Right ventricle myocardium superior (tissue), 1 donor: ENCODE measurements around the gene SHISAL2A. TPM values are rescaled to one million over a fixed set of nuclear protein-coding genes. Genes with fewer than 3 reads are reported as not detected.
"Not testable (repeated sequence)": the region's sequence is repeated elsewhere in the genome, so short reads cannot be mapped to it uniquely, and the experiment has no call there.

Source experiments
- ATAC-seq: fragments of 200-7000 bp; cut with Tn5 transposase; one replicate; pipeline ENCODE4 v1.9.1; 2020; ENCODE audit warnings: mild to moderate bottlenecking; ENCODE audit not compliant: poor library complexity
- DNase-seq: peaks from one replicate; pipeline ENCODE4 v3.0.0-alpha.2; 2020
- intact Hi-C: fragments of 100-400 bp; cut with DNase I; formaldehyde crosslinking; loops from one replicate; pipeline ENCODE4 v1.11.2; 2022
- total RNA-seq: library from RNA; stranded (reverse); fragmentation: NEBNext Ultra II Directional; extraction: Animal tissue kit (Norgen Biotek cat#: 25700); gene quantifications from one replicate; pipeline ENCODE4 v1.2.1, GENCODE V29; 2021
- donor health status: DM: no; HTN: yes; CAD: no; lungs with severe emphysema.

The SHISAL2A gene
- total RNA-seq, 1 donor from 2014 or later = not detected

- intact Hi-C loops = no loop called here
- no peak for DNase-seq
- ATAC-seq = no peak
Measured at GRCh38 chr1:52674497-52675384, 41.8 kb downstream of the SHISAL2A start.

DNA sequence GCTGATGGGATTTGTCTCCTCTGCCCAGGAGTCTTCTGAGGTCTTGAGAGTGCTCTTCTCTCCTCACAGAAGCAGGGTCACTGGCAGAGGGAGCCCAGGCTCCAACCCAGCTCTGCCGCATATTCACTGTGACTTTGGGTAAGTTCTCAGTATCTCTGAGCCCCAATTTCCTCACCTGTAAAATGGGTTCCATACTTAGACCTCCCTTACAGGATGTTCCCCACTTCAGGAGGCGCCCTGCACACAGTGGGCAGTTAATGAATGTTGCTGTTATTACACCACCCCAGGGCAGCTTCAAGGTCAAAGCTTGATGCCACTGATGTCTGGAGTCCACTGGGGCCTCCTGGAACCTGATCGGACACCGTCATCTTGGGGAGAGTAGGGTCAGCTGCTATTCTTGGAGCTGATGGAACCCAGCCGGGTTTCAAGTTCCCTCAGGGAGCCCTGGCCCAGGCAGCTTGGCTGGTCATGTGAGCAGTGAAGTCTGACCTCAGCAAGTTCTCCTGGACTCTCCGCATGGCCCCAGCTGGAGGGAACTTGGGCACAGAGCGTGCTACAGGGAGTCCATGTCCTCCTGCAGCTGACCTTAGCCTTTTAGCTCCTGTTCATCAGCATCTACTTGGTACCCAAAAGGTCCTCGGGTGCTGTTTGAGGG is 43.4 kb downstream of the SHISAL2A start:
- DNase-seq = peak; percentile 84
- ATAC-seq = peak; percentile 93
- intact Hi-C loops = no loop called here

DNA sequence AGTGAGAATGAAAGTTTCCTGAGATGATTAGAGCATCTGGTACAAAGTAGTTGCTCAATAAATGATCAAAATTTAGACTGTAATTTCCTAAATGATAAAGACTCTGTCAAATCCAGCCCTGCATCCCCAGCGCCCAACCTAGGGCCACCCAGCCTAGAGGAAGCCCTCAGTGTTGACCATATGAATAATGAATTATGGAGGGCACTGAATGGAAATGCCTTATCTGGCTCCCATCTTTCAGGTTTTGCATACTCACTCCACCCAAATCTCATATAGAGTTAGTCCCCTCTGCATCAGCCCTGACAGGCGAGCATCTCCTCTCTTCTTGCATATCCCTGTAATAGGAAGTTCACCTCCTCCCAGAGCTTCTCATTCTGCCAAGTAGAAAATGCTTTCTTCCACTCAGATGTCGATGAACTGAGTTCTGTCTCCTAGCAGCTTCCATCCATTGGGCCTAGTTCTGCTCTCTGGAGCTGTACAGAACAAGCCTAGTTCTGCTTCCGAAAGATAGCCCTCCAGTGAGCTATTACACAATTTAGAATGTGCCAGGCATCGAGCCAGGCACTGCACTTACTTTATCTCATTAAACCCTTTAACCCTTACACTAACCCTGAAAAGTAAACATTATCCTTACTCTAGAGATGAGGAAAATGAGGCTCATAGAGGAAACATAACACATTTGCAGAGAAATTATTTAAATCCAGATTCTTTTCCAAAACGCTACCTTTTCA is 44.3 kb downstream of the SHISAL2A start:
- ATAC-seq (peak; percentile 90), DNase-seq (peak; percentile 68)
- intact Hi-C loops = no loop called here

- DNase-seq (no peak), ATAC-seq (no peak)
- intact Hi-C loops = no loop called here
Measured at GRCh38 chr1:52679048-52679447, 46.1 kb downstream of the SHISAL2A start.

- ATAC-seq = no peak
- no peak for DNase-seq
- intact Hi-C loops = no loop called here
Measured at GRCh38 chr1:52679498-52679897, 46.5 kb downstream of the SHISAL2A start.

GRCh38 chr1:52680353-52680752 is 47.4 kb downstream of the SHISAL2A start:
- ATAC-seq (no peak), DNase-seq (no peak)
- intact Hi-C loops = no loop called here

- intact Hi-C loops = no loop called here
- ATAC-seq = no peak
- no peak for DNase-seq
Measured at GRCh38 chr1:52681136-52681535, 48.2 kb downstream of the SHISAL2A start.

GRCh38 chr1:52683367-52683940 is 50.5 kb downstream of the SHISAL2A start:
- intact Hi-C loops = no loop called here
- DNase-seq = no peak
- ATAC-seq = no peak

DNA sequence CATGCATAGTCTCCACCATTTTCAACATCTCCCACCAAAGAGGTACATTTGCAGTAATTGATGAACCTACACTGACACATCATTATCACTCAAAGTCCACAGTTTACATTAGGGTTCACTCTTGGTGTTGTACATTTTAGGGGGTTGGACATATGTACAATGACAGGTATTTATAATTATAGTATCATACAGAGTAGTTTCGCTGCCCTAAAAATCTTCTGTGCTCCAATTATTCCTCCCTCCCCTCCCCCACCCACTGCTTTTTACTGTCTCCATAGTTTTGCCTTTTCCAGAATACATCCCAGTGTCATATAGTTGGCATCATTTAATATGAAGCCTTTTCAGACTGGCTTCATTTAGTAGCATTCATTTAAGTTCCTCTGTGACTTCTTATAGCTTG is 51.6 kb downstream of the SHISAL2A start:
- DNase-seq (no peak), ATAC-seq (no peak)
- intact Hi-C loops = no loop called here

DNA sequence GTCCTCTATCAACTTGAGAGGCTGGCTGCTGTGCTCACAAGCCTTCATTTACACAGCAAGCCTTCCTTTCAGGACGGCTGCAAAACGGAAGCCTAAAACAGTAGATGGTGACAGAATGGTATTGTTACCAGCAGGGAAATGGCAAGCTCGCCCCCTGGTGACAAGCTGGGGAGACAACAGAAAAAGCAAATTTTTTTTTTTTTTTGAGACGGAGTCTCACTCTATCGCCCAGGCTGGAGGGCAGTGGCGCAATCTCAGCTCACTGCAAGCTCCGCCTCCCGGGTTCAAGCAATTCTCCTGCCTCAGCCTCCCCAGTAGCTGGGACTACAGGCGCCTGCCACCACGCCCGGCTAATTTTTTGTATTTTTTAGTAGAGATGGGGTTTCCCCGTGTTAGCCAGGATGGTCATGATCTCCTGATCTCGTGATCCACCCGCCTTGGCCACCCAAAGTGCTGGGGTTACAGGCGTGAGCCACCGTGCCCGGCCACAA is 53.3 kb downstream of the SHISAL2A start:
- ATAC-seq (peak; percentile 86), DNase-seq (peak; percentile 81)
- intact Hi-C loops = not testable (repeated sequence)

DNA sequence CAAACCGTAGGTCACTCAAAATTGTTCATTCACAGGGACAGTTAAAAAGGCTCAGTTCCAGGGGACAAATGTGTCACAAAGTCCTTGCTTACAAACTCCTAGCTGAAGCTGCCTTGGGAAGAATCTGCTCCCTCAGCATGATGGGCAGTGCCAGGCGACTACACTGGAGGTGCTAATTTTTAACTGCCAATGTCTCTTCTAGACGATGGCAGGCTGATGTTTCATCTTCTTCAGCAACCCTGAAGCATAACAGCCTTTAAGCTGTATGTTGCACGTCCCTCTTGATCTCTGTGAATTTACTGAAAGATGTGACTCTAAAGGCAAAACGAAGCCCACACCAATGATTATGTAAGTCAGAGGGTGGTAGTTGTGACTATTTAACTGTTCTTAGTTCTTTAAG is 53.9 kb downstream of the SHISAL2A start:
- ATAC-seq (no peak), DNase-seq (no peak)
- intact Hi-C loops = no loop called here

DNA sequence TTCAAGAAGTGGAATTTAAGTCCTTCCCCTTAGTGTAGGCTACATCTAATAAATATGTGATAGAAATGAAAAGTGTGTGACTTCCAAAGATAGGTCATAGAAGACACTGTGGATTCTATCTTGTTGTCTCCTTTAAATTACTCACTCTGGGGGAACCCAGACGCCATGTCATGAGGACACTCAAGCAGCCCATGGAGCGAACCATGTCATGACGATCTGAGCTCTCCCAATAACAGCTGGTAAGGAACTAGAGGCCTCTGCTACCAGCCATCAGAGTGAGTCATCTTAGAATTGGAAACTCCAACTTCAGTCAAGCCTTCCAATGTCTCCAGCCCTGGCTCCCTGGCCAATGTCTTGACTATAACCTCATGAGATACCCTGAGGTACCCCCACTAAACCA is 58.9 kb downstream of the SHISAL2A start:
- DNase-seq (no peak), ATAC-seq (no peak)
- intact Hi-C loops = no loop called here

DNA sequence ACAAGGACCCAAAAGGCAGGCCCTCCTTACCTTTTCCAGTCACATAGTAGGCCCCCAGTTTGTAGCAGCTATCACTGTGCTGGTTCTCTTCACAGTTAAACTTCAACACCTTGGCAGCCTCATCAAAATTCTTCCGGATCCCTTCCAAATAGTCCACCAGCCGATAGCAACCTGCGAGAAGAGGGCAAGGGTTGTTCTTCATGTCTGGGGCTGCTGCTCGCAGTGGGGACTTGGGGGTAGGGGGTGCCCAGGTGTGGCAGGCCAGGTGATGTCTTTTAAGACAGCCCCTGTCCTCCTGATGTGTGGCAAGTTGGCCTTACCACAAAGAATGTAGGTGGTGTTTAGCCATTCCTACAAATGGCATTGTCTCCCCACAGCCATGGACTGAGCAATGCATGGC is 59.7 kb downstream of the SHISAL2A start:
- intact Hi-C loops = no loop called here
- ATAC-seq (no peak), DNase-seq (no peak)

GRCh38 chr1:52693351-52693750 is 60.4 kb downstream of the SHISAL2A start:
- DNase-seq, ATAC-seq, intact Hi-C loops: not testable (repeated sequence)

DNA sequence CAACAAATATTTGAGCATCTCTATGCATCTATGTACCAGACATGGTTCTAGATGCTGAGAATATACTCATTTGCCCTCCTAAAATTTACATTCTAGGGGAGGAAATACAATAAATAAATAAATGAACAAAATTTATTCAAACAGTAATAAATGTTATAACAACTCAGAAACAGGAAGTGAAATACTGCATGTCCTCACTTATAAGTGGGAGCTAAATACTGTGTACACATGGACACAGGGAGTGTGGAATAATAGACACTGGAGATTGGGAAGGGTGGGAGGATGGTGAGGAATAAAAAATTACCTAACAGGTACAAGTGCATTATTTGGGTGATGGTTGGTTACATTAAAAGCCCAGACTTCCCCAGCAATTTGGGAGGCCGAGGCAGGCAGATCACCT is 60.9 kb downstream of the SHISAL2A start:
- ATAC-seq (no peak), DNase-seq (no peak)
- intact Hi-C loops = no loop called here

- intact Hi-C loops = no loop called here
- no peak for ATAC-seq
- DNase-seq = no peak
Measured at GRCh38 chr1:52695627-52696026, 62.7 kb downstream of the SHISAL2A start.

DNA sequence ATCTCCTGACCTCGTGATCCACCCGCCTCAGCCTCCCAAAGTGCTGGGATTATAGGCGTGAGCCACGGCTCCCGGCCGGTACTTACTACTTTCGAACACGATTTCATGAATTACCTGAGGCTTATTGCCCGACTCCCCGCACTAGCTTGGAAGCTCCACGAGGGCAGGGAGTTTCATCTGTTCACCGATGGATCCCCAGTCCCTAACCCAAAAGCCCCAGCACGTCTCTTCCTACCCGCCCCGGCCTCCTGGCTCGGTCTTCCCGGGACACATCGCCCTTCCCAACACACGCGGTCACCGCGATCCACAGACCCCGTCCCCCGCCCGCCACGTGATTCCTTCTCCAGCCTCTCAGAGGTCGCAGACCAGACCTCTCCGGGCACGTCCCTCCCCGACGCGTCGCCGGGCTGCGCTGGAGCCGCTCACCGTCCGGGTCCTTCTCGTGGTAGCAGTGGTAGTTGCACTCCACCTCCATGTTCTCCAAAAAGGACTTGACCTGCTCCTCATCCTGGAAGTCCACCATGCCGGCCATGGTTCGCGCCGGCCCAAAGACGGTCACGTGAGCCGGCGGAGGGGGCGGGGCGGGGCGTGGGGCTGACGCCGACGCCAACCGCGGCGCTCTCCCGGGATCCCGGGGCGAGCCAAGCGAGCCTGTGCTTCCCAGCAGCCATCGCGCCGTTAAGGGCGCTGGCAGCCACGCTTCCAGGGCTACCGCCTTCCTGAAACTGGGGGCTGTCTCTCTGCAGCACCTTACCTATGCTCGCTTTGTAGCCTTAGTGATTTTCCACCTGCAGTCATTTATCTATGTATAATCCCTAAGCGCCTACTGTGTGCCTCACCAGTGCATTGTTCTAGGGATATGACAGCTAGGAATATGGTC is 65.1 kb downstream of the SHISAL2A start, which contains the start of gene COA7:
Gene COA7 (minus strand): TSS at position 553 of the 880 bp plus-strand sequence. CDS start 21 bp downstream, at position 532.
- peak; percentile 93 for DNase-seq
- intact Hi-C loops = no loop called here
- peak; percentile 91 for ATAC-seq
